ENCODE measurements around the gene CLCN1.

DNA sequence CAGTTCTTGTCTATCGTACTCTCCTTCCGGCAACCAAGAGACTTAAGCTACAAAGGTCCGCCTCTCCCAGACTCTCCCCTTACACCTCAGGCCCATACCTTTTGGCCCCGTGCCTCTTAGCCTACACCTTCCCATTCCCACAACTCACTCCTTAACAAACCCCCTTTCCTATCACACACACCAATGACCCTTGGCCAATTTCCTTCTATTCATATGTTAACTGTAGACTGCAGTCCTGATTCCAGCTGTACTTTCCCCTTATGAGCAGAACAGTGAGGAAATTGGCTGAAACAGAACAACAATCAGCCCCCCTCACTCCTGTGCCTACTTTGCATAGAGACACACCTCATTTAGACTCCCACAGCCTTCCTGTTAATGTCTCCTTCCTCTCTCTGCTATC lies 32.5 kb upstream of the CLCN1 start:
- TF ChIP-seq, protein P1, sequence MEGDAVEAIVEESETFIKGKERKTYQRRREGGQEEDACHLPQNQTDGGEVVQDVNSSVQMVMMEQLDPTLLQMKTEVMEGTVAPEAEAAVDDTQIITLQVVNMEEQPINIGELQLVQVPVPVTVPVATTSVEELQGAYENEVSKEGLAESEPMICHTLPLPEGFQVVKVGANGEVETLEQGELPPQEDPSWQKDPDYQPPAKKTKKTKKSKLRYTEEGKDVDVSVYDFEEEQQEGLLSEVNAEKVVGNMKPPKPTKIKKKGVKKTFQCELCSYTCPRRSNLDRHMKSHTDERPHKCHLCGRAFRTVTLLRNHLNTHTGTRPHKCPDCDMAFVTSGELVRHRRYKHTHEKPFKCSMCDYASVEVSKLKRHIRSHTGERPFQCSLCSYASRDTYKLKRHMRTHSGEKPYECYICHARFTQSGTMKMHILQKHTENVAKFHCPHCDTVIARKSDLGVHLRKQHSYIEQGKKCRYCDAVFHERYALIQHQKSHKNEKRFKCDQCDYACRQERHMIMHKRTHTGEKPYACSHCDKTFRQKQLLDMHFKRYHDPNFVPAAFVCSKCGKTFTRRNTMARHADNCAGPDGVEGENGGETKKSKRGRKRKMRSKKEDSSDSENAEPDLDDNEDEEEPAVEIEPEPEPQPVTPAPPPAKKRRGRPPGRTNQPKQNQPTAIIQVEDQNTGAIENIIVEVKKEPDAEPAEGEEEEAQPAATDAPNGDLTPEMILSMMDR (IDR thresholded peaks at IDR 0.05), result no peak
- no peak for TF ChIP-seq ZFX (IDR thresholded peaks at IDR 0.05; ENCODE audit: borderline replicate concordance)

All from 22Rv1 (cell line).